Gastrocnemius medialis (tissue), 4 donors: Measurements from ENCODE around the gene FTH1.

Experiments
- POLR2A ChIP-seq, 2 donors: fragments of 450-650 bp; IDR thresholded peaks; one replicate each; pipeline ENCODE4 v1.6.1; 2017; ENCODE audit warnings: antibody characterized with exemption in 2 of 2, mild to moderate bottlenecking in 2 of 2, moderate library complexity in 2 of 2
- TF ChIP-seq, protein P1 (sequence below), 5 experiments: fragments of 450-650 bp in 3 of 5; fragments of 200-600 bp in 2 of 5; sonication (generic) in 2 of 5; IDR thresholded peaks in 4 of 5; conservative IDR thresholded peaks in 1 of 5; 1 replicate in 4 of 5; 2 replicates in 1 of 5; pipeline ENCODE4 v1.5.1; 2016 to 2019; ENCODE audit warnings: antibody characterized with exemption in 5 of 5, mild to moderate bottlenecking in 3 of 5, moderate library complexity in 3 of 5

DNA sequence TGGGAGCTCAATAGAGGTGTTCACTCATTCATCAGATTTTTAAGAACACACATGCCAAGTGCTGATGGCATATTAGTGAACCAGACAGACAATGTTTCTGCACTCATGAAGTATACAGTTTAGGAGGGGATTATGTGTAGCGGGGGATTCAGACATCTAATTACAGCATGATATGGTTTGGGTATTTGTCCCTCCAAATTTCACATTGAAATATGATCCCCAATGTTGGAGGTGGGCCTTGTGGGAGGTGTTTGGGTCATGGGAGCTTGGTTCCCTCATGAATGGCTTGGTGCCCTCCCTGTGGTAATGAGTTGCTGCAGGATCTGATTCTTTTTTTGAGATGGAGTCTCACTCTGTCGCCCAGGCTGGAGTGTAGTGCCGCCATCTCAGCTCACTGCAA is 41.2 kb downstream of the FTH1 start:
- TF ChIP-seq POLR2A (IDR thresholded peaks at IDR 0.05) = no peak
- TF ChIP-seq, protein P1, sequence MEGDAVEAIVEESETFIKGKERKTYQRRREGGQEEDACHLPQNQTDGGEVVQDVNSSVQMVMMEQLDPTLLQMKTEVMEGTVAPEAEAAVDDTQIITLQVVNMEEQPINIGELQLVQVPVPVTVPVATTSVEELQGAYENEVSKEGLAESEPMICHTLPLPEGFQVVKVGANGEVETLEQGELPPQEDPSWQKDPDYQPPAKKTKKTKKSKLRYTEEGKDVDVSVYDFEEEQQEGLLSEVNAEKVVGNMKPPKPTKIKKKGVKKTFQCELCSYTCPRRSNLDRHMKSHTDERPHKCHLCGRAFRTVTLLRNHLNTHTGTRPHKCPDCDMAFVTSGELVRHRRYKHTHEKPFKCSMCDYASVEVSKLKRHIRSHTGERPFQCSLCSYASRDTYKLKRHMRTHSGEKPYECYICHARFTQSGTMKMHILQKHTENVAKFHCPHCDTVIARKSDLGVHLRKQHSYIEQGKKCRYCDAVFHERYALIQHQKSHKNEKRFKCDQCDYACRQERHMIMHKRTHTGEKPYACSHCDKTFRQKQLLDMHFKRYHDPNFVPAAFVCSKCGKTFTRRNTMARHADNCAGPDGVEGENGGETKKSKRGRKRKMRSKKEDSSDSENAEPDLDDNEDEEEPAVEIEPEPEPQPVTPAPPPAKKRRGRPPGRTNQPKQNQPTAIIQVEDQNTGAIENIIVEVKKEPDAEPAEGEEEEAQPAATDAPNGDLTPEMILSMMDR (IDR thresholded peaks at IDR 0.05 in 4 of 5, conservative IDR thresholded peaks at IDR 0.05 in 1 of 5) = no peak
